ENCODE results near the gene TMEM139.

Gene TMEM139

DNA sequence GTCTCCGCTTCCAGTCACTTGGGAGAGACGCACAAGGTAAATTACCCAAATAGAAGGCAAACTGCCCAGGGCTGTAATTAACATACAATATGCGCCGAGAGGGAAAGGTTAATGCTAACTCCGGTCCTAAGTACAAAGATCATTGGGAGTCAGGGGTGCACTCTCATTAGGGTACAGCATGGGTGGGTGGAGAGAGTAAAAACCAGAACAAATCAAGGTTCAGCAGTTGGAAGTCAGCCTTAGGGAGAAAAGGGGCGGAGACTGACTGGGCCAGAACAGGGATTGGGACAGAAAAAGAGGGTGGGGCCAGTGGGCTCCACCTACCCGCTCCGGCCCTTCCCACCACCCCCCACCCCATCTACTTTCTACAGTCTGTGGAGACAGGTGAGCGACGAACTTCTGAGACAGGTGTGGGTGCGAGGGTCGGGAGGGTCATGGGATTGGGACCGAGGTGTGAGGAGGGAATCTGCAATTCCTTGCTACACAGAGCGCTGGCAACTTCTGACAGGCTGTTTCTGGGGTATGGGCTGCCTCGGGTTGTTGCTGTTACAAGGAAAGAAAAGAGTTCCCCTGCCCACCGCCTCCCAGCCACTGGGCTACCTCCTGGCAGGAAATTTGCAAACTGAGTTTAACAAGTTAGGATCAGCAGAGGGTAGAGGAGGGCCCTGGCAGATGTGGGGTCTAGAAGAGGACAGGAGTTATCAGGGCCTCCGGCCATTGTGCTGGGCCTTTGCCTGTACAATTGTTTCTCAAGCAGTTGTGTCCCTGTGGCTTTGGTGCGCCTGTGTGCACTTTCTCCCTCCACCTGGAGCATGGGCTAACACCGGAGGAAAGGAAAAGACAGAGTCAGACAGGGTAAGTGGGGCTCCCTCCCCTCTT is at the start of gene TMEM139:
Gene TMEM139 (plus strand): TSS at position 368 of the 879 bp plus-strand sequence. CDS start 1,000 bp downstream, outside the sequence.
- no peak for DNase-seq (ENCODE audit: low read depth in 2 of 2)

- no peak for DNase-seq (ENCODE audit: low read depth in 2 of 2)
These were observed 49.2 kb upstream of the TMEM139 start for GRCh38 chr7:143235561-143235960.

DNA sequence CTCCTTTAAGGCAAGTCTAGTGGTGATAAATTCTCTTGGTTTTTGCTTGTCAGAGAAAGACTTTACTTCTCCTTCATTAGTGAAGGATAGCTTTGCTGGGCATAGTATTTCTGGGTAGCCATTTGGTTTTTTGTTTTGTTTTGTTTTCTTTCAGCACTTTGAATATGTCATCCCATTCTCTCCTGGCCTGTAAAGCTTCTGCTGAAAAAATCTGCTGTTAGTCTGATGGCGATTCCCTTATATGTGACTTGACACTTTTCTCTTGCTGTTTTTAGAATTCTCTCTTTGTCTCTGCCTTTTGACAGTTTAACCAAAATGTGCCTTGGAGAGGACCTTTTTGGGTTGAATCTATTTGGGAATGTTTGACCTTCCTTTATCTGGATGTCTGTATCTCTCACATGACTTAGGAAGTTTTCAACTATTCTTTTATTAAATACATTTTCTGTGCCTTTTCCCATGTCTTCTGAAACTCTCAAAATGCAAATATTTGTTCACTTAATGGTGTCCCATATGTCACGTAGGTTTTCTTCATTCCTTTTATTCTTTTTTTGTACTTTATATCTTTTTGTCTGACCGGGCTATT is 48.3 kb upstream of the TMEM139 start:
- no peak for DNase-seq (ENCODE audit: low read depth in 2 of 2)

DNA sequence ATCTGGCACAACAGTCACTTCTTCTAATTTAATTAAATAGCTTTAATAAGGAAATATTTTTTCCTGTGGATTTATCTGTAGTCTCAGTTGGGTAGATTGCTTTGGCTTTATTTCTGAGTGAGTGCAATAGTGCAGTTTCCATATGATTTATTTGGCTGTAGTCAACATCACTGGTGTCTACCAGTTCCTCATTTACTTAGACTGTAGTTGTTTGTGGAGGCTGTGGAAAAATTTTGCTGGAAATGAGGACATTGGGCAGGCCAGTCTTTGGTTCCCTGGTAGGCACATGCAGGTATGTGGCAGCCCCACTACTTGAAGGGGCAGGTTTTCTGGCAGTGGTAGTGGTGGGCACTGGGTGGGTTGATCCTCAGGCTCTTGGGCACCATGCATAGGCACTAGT is 47.4 kb upstream of the TMEM139 start:
- no peak for DNase-seq (ENCODE audit: low read depth in 2 of 2)

GRCh38 chr7:143238289-143238980 is 46.3 kb upstream of the TMEM139 start:
- no peak for DNase-seq (ENCODE audit: low read depth in 2 of 2)

DNA sequence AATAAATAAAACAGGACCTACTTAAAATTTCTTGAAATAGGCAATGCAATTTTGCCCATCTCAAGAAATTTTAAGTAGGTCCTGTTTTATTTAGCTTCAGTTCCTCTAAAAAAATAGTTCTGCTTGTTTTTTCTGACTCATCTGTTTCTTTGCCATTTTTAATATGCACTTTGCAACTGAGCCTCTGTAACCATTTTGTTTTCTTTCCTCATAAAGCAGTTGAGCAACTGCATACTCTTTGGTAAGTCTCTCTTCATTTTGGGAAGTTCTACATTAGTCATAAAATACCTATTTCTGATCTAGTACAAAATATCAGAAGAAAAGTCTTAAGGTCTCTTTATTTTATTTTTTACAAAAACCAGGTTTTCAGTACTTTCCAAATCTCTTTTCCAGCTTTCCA is 44.9 kb upstream of the TMEM139 start:
- no peak for DNase-seq (ENCODE audit: low read depth in 2 of 2)

- peak; percentile 30 to 52 for DNase-seq (ENCODE audit: low read depth in 2 of 2)
These were observed 44.2 kb upstream of the TMEM139 start for GRCh38 chr7:143240291-143241168.

DNA sequence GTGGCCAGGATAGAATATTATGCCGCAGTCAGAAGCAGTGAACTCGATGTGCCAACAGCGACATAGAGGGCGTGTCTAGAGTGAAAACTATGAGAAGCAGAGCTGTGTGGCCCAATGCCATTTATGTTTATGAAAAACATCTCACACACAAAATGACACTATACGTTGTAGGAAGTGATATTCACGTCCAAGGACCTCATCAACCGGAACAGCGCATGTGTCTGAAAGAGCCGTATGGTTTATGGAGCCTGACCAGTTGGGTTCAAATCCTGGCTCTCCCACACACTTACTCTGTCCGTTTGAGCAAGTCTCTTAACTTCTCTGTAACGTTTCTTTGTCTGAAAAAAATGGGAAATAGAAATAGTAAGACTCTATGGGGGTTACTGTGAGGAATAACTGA is 42.5 kb upstream of the TMEM139 start:
- no peak for DNase-seq (ENCODE audit: low read depth in 2 of 2)

- no peak for DNase-seq (ENCODE audit: low read depth in 2 of 2)
These were observed 41.6 kb upstream of the TMEM139 start for GRCh38 chr7:143243111-143243510.

GRCh38 chr7:143243614-143244013 is 41.1 kb upstream of the TMEM139 start:
- no peak for DNase-seq (ENCODE audit: low read depth in 2 of 2)

- no peak for DNase-seq (ENCODE audit: low read depth in 2 of 2)
These were observed 40.4 kb upstream of the TMEM139 start for GRCh38 chr7:143244321-143244720.

- no peak for DNase-seq (ENCODE audit: low read depth in 2 of 2)
These were observed 39.6 kb upstream of the TMEM139 start for GRCh38 chr7:143245123-143245522.

DNA sequence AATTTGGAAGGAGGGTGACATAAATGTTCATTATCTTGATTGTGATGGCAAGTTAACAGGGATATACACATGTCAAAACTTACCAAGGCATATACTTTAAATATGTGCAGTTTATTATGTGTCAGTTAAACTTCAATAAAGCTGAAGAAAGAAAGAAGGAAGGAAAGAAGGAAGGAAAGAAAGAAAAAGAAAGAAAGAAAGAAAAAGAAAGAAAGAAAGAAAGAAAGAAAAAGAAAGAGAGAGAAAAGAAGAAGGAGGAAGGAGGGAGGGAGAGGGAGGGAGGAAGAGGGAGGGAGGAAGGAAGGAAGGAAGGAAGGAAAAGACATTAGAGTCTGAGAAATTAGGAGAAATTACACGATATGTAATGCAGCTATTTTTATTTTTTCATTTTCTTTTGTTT is 37.4 kb upstream of the TMEM139 start:
- no peak for DNase-seq (ENCODE audit: low read depth in 2 of 2)

DNA sequence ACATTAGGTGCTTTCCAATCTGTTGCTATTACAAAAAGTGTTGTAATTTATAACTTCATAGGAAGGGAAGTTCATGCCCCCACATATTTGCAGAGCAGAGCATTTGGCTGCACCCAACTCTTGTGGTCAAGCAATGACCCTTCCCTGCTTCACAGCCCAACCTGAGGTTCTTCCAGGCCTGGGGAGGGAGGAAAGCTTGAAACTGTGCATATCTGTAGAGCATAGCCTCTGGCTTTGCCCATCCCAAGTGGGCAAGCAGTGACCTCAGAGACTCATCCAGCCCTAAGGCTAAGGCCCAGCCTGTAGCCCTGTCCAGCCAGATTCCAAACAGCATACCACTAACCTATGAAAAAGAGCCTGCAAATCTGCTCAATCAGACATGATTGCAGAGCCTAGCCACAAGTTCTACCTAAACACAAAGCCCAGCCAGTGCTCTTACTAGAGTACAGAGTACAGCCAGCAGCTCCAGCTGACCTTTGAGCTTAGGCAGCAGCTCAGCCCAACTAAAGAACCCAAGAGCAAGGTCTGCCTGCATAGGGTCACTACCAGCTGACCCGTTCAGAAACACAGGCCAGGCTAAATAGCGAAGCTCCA is 35.9 kb upstream of the TMEM139 start:
- DNase-seq (ENCODE audit: low read depth in 2 of 2) = no peak

DNA sequence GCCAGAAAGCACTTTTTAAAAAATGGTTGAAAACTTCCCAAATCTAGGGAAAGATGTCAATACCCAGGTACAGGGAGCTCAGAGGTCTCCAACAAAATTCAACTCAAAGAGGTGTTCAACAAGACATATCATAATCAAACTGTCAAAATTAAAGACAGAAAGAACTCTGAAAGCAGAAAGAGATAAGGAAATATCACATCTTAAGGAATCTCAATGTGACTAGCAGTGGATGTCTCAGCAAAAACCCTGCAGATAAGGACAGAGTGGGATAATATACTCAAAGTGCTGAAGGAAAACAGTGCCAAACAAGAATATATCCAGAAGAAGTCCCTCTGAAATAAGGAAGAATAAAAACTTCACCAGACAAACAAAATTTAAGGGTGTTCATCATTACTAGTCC is 34.6 kb upstream of the TMEM139 start:
- DNase-seq (ENCODE audit: low read depth in 2 of 2) = no peak

- DNase-seq (ENCODE audit: low read depth in 2 of 2) = no peak
These were observed 33.9 kb upstream of the TMEM139 start for GRCh38 chr7:143250822-143251221.

DNA sequence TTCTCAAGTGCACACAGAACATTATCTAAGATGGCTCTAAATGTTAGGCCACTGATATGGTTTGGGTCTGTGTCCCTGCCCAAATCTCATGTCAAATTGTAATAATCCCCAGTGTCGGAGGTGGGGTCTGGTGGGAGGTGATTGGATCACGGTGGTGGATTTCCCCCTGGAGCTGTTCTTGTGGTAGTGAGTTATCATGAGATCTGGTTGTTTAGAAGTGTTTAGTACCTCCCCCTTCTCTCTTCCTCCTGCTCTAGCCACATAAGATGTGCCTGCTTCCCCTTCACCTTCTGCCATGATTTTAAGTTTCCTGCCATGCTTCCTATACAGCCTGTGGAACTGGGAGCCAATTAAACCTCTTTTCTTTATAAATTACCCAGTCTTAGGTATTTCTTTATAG is 32.8 kb upstream of the TMEM139 start:
- no peak for DNase-seq (ENCODE audit: low read depth in 2 of 2)

DNA sequence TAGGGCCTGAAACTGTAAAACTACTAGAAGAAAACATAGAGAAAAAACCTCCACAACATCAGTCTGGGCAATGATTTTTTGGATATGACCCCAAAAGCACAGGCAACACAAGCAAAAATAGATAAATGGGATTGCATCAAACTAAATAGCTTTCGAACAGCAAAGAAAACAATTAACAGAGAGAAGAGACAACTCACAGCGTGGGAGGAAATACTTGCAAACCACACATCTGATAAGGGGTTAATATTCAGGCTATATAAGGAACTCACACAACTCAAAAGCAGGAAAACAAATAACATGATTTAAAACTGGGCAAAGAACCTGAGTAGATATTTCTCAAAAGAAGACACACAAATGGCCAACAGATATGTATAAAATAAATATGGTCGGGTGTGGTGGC is 29.2 kb upstream of the TMEM139 start:
- no peak for DNase-seq (ENCODE audit: low read depth in 2 of 2)

DNA sequence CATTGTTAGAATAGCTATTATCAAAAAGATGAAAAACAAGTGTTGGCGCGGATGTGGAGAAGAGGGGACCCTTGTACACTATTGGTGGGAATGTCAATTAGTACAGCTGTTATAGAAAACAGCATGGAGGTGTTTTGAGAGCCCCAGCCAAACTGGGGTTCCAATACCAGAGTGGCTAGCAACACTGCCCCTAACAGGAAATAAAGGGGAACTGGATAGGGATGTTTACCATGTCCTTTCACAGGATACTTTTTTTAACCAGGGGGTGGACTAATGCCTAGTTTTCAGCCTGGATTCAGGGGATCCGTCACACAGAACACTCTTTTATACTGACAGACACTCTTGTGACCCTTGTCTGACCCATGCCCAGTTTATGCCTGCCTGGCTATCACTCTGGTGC is 28.4 kb upstream of the TMEM139 start:
- DNase-seq (ENCODE audit: low read depth in 2 of 2) = no peak

- no peak for DNase-seq (ENCODE audit: low read depth in 2 of 2)
These were observed 27.8 kb upstream of the TMEM139 start for GRCh38 chr7:143256932-143257331.

DNA sequence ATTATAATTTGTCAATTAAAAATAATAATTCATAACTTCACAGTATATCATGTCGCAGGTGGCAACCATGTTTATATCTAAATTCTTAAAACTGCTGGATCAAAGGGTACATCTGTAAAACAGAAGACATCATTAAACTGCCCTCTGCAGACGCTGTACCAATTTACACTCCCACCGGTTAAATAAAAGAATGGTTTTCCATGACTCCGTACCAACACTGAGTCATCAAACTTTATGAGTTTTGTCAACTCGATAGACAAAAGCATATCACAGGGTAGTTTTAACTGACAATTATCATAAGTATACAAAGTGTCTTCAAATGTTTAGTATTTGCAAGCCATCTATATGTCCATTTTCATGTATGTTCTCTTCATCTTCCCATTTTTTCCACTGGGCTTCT is 27.3 kb upstream of the TMEM139 start:
- DNase-seq (ENCODE audit: low read depth in 2 of 2) = no peak

Measured in stimulated activated CD4-positive, alpha-beta T cell treated with anti-CD3 and anti-CD28 coated beads, Interleukin-4, amount 100 ng/mL, for 48 hours (primary cell).